Measurements from ENCODE around the gene FNIP2.
A peak's percentile ranks its signal among the peaks of the same experiment; 100 is the strongest.

Gene FNIP2

GRCh38 chr4:158847535-158847934 is 78.7 kb downstream of the FNIP2 start:
- H3K36me3 ChIP-seq (replicated peaks): no peaks in the 10 kb centered on the region
- in situ Hi-C loops (cut with HindIII; ENCODE audit: low pct_ligation_motif_present, low sequenced_read_pairs): no loop called here

GRCh38 chr4:158849681-158850080 is 80.9 kb downstream of the FNIP2 start:
- H3K27me3 ChIP-seq (replicated peaks): no peaks in the 10 kb centered on the region
- in situ Hi-C loops (cut with HindIII; ENCODE audit: low pct_ligation_motif_present, low sequenced_read_pairs): loop anchor here (25.0 kb wide), 1 partner anchor 338 kb away; no protein-coding TSS in a partner anchor
- no peaks in the 10 kb centered on the region for H3K36me3 ChIP-seq (replicated peaks)
- no peak overlapping the region for H3K4me3 ChIP-seq (ENCODE audit: low read depth, low read length)
- DNase-seq: no peak
- no peak for TF ChIP-seq CTCF (IDR thresholded peaks at IDR 0.05; ENCODE audit: low read depth, low read length, missing control alignments)
- H3K27ac ChIP-seq: no peak overlapping the region

More at GRCh38 chr4:158847535-158847934, 78.7 kb downstream of the FNIP2 start:
- TF ChIP-seq CTCF (IDR thresholded peaks at IDR 0.05; ENCODE audit: low read depth, low read length, missing control alignments): no peak
- no peak overlapping the region for H3K27ac ChIP-seq
- no peak overlapping the region for H3K4me3 ChIP-seq (ENCODE audit: low read depth, low read length)
- DNase-seq: no peak
- no peaks in the 10 kb centered on the region for H3K27me3 ChIP-seq (replicated peaks)

- H3K36me3 ChIP-seq (replicated peaks): no peaks in the 10 kb centered on the region
- in situ Hi-C loops (cut with HindIII; ENCODE audit: low pct_ligation_motif_present, low sequenced_read_pairs): loop anchor here (25.0 kb wide), 1 partner anchor 337 kb away; no protein-coding TSS in a partner anchor
Observed at GRCh38 chr4:158850371-158850770, 81.5 kb downstream of the FNIP2 start.

GRCh38 chr4:158850800-158851644 is 82.2 kb downstream of the FNIP2 start:
- in situ Hi-C loops (cut with HindIII; ENCODE audit: low pct_ligation_motif_present, low sequenced_read_pairs): loop anchor here (25.0 kb wide), 1 partner anchor 336 kb away; no protein-coding TSS in a partner anchor
- Histone ChIP-seq H3K27ac (no peak overlapping the region), H3K4me3 (ENCODE audit: low read depth, low read length) (no peak overlapping the region), H3K36me3 (replicated peaks) (no peaks in the 10 kb centered on the region), H3K27me3 (replicated peaks) (no peaks in the 10 kb centered on the region)
- DNase-seq: no peak
- TF ChIP-seq CTCF (IDR thresholded peaks at IDR 0.05; ENCODE audit: low read depth, low read length, missing control alignments): peak; percentile 35

More at GRCh38 chr4:158850371-158850770, 81.5 kb downstream of the FNIP2 start:
- TF ChIP-seq CTCF (IDR thresholded peaks at IDR 0.05; ENCODE audit: low read depth, low read length, missing control alignments): no peak
- DNase-seq: no peak
- no peaks in the 10 kb centered on the region for H3K27me3 ChIP-seq (replicated peaks)
- H3K27ac ChIP-seq: no peak overlapping the region
- H3K4me3 ChIP-seq (ENCODE audit: low read depth, low read length): no peak overlapping the region

- H3K36me3 ChIP-seq (replicated peaks): no peaks in the 10 kb centered on the region
- H3K27ac ChIP-seq: no peak overlapping the region
- in situ Hi-C loops (cut with HindIII; ENCODE audit: low pct_ligation_motif_present, low sequenced_read_pairs): loop anchor here (25.0 kb wide), 1 partner anchor 333 kb away; no protein-coding TSS in a partner anchor
- no peak for DNase-seq
- H3K4me3 ChIP-seq (ENCODE audit: low read depth, low read length): no peak overlapping the region
- no peaks in the 10 kb centered on the region for H3K27me3 ChIP-seq (replicated peaks)
- no peak for TF ChIP-seq CTCF (IDR thresholded peaks at IDR 0.05; ENCODE audit: low read depth, low read length, missing control alignments)
Observed at GRCh38 chr4:158854236-158854635, 85.4 kb downstream of the FNIP2 start.
